ENCODE measurements around the gene NKAPD1. TPM values are rescaled to one million over a fixed set of nuclear protein-coding genes. Genes with fewer than 3 reads are reported as not detected.

Gene NKAPD1
- total and polyA plus RNA-seq, 4 donors: 12.4 to 24.4 (median 13.6) TPM

DNA sequence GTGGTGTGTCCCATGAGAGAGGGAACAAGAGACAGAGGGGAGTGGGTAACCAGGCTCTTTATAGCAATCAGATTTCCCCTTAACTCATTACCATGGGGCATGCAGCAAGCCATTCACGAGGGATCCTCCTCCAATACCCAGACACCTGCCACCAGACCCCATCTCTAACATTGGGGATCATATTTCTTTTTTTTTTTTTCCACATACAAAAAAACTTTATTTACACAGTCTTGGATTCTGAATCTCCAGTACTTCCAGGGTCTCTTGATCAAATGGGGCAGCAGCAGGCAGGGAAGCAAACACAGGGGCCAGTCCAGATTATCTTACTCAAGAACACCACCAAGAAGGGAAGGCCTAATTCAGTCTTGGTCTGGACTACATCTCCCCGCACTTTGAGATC, 44.6 kb upstream of the NKAPD1 start:
- Histone ChIP-seq H3K9ac (ENCODE audit: insufficient read depth in 1 of 2, low read length in 2 of 2) (no peak overlapping the region), H3K27me3 (ENCODE audit: control insufficient read depth in 3 of 3, insufficient read depth in 3 of 3, low read length in 2 of 3) (no peaks in the 10 kb centered on the region), H3K4me3 (no peak overlapping the region), H3K4me1 (ENCODE audit: control insufficient read depth in 5 of 5, insufficient read depth in 5 of 5, low read length in 5 of 5) (peaks cover 0 to 6% (median under 1%) of the 10 kb centered on the region in 5 donors), H3K9me3 (ENCODE audit: control insufficient read depth in 4 of 4, insufficient read depth in 3 of 4, low read length in 3 of 4) (no peaks in the 10 kb centered on the region), H3K27ac (ENCODE audit: low read depth in 1 of 2, low read length in 1 of 2) (no peak overlapping the region), H3K36me3 (ENCODE audit: control insufficient read depth in 4 of 4, insufficient read depth in 4 of 4, low read length in 4 of 4) (peaks cover 23 to 27% (median 25%) of the 10 kb centered on the region in 4 donors)
- ATAC-seq (ENCODE audit: insufficient read depth, low FRiP score) (no peak), DNase-seq (no peak)
- TF ChIP-seq, protein P1, sequence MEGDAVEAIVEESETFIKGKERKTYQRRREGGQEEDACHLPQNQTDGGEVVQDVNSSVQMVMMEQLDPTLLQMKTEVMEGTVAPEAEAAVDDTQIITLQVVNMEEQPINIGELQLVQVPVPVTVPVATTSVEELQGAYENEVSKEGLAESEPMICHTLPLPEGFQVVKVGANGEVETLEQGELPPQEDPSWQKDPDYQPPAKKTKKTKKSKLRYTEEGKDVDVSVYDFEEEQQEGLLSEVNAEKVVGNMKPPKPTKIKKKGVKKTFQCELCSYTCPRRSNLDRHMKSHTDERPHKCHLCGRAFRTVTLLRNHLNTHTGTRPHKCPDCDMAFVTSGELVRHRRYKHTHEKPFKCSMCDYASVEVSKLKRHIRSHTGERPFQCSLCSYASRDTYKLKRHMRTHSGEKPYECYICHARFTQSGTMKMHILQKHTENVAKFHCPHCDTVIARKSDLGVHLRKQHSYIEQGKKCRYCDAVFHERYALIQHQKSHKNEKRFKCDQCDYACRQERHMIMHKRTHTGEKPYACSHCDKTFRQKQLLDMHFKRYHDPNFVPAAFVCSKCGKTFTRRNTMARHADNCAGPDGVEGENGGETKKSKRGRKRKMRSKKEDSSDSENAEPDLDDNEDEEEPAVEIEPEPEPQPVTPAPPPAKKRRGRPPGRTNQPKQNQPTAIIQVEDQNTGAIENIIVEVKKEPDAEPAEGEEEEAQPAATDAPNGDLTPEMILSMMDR (IDR thresholded peaks at IDR 0.05; ENCODE audit: control extremely low read depth, extremely low read depth): no peak
- 94 to 97% methylated on average over 2 of the region's 2 CpGs for WGBS, 2 donors

DNA sequence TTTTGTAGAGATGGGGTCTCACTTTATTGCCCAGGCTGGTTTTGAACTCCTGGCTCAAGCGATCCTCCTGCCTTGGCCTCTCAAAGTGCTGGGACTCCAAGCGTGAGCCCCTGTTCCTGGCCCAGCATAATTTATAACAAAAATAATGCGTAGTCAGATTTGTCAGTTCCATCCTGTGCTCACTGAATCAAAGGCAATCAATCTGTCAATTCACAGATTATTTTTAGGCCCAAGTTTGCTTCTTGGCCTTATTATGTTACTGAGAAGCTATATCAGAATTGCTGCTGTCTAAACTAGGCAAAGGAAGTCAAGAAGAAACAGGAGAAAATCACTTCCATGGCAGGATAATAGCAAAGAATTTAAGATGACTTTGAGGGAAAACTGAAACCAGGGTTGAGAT, 40.2 kb upstream of the NKAPD1 start:
- no peaks in the 10 kb centered on the region for H3K4me1 ChIP-seq (ENCODE audit: control insufficient read depth in 5 of 5, insufficient read depth in 5 of 5, low read length in 5 of 5)
- no peaks in the 10 kb centered on the region for H3K9me3 ChIP-seq (ENCODE audit: control insufficient read depth in 4 of 4, insufficient read depth in 3 of 4, low read length in 3 of 4)
- DNase-seq: no peak
- no peak for ATAC-seq (ENCODE audit: insufficient read depth, low FRiP score)
- H3K9ac ChIP-seq (ENCODE audit: insufficient read depth in 1 of 2, low read length in 2 of 2): no peak overlapping the region
- peaks cover 14 to 32% (median 26%) of the 10 kb centered on the region in 4 donors for H3K36me3 ChIP-seq (ENCODE audit: control insufficient read depth in 4 of 4, insufficient read depth in 4 of 4, low read length in 4 of 4)
- H3K27me3 ChIP-seq (ENCODE audit: control insufficient read depth in 3 of 3, insufficient read depth in 3 of 3, low read length in 2 of 3): no peaks in the 10 kb centered on the region
- no peak overlapping the region for H3K4me3 ChIP-seq
- TF ChIP-seq, protein P1 (IDR thresholded peaks at IDR 0.05; ENCODE audit: control extremely low read depth, extremely low read depth): no peak
- H3K27ac ChIP-seq (ENCODE audit: low read depth in 1 of 2, low read length in 1 of 2): no peak overlapping the region
- 89 to 93% methylated on average over 3 of the region's 3 CpGs for WGBS, 2 donors

DNA sequence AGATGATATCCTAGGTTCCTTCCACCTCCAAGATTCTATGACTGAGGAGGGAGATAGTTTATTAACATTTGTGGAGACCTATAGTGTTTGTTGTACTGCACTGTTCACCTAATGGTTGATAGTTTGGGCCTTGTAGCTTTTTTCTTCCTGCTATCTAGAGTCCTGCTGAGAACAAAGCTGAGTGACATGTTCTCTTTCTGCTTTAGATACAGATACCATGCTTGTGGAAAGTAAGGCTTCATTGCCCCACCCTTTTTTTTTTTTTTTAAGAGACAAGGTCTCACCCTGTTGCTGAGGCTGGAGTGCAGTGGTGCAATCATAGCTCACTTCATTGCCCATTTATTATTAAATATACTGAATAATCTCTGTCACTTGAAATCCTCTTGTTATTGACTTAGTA, 36.6 kb upstream of the NKAPD1 start:
- Histone ChIP-seq H3K36me3 (ENCODE audit: control insufficient read depth in 4 of 4, insufficient read depth in 4 of 4, low read length in 4 of 4) (peaks cover 8 to 20% (median 15%) of the 10 kb centered on the region in 4 donors), H3K27me3 (ENCODE audit: control insufficient read depth in 3 of 3, insufficient read depth in 3 of 3, low read length in 2 of 3) (no peaks in the 10 kb centered on the region), H3K4me1 (ENCODE audit: control insufficient read depth in 5 of 5, insufficient read depth in 5 of 5, low read length in 5 of 5) (peaks cover 0 to 2% (median 0%) of the 10 kb centered on the region in 5 donors), H3K27ac (ENCODE audit: low read depth in 1 of 2, low read length in 1 of 2) (no peak overlapping the region), H3K4me3 (no peak overlapping the region), H3K9ac (ENCODE audit: insufficient read depth in 1 of 2, low read length in 2 of 2) (no peak overlapping the region), H3K9me3 (ENCODE audit: control insufficient read depth in 4 of 4, insufficient read depth in 3 of 4, low read length in 3 of 4) (no peaks in the 10 kb centered on the region)
- DNase-seq (no peak), ATAC-seq (ENCODE audit: insufficient read depth, low FRiP score) (no peak)
- TF ChIP-seq, protein P1 (IDR thresholded peaks at IDR 0.05; ENCODE audit: control extremely low read depth, extremely low read depth): no peak

Data from lung (tissue), 12 donors.